Stimulated activated CD8-positive, alpha-beta memory T cell treated with anti-CD3 and anti-CD28 coated beads, Interleukin-12 subunit alpha, Interleukin-12 subunit beta, amount 100 ng/mL, for 24 hours (primary cell): ENCODE measurements around the gene C1QTNF8.

ENCODE experiments used
- DNase-seq: peaks from one replicate; pipeline ENCODE4 v3.0.0-alpha.2; 2020; ENCODE audit errors: extremely low read depth

Gene C1QTNF8

GRCh38 chr16:1060416-1061340, 35.4 kb downstream of the C1QTNF8 start:
- no peak for DNase-seq

- no peak for DNase-seq
These were observed 36.7 kb downstream of the C1QTNF8 start for GRCh38 chr16:1059310-1059709.

- no peak for DNase-seq
These were observed 37.8 kb downstream of the C1QTNF8 start for GRCh38 chr16:1058216-1058615.

GRCh38 chr16:1057252-1057932, 38.7 kb downstream of the C1QTNF8 start:
- peak; percentile 49 for DNase-seq

GRCh38 chr16:1056196-1056595, 39.8 kb downstream of the C1QTNF8 start:
- DNase-seq: no peak

GRCh38 chr16:1055557-1055924, 40.5 kb downstream of the C1QTNF8 start:
- no peak for DNase-seq

GRCh38 chr16:1054660-1055556, 41.1 kb downstream of the C1QTNF8 start:
- DNase-seq: no peak

GRCh38 chr16:1053700-1054368, 42.2 kb downstream of the C1QTNF8 start:
- DNase-seq: no peak

- DNase-seq: no peak
These were observed 42.9 kb downstream of the C1QTNF8 start for GRCh38 chr16:1053121-1053521.

GRCh38 chr16:1052721-1053120, 43.3 kb downstream of the C1QTNF8 start:
- DNase-seq: no peak

- no peak for DNase-seq
These were observed 44.6 kb downstream of the C1QTNF8 start for GRCh38 chr16:1051446-1051845.

- DNase-seq: no peak
These were observed 45.1 kb downstream of the C1QTNF8 start for GRCh38 chr16:1050921-1051320.

- no peak for DNase-seq
These were observed 45.5 kb downstream of the C1QTNF8 start for GRCh38 chr16:1050516-1050915.

- DNase-seq: no peak
These were observed 46.1 kb downstream of the C1QTNF8 start for GRCh38 chr16:1049976-1050247.

- no peak for DNase-seq
These were observed 46.7 kb downstream of the C1QTNF8 start for GRCh38 chr16:1049113-1049975.

GRCh38 chr16:1048442-1049112, 47.5 kb downstream of the C1QTNF8 start:
- no peak for DNase-seq

GRCh38 chr16:1047801-1048200, 48.2 kb downstream of the C1QTNF8 start:
- DNase-seq: no peak

GRCh38 chr16:1047123-1047522, 48.9 kb downstream of the C1QTNF8 start:
- DNase-seq: no peak

GRCh38 chr16:1045993-1046911, 49.8 kb downstream of the C1QTNF8 start:
- DNase-seq: no peak
